Trophoblast cell (in vitro differentiated cells and primary cell): ENCODE data around the gene BPIFA2.
A peak's percentile ranks its signal among the peaks of the same experiment; 100 is the strongest.

ENCODE experiments used
- DNase-seq, 2 donors: peaks; one replicate each; pipeline ENCODE4 v3.0.0-alpha.2; 2016
- H2AFZ ChIP-seq: 2 replicates; pipeline ENCODE4 v1.6.1; 2013; ENCODE audit warnings: low read length, moderate library complexity, mild to moderate bottlenecking; ENCODE audit not compliant: insufficient read depth, poor library complexity
- H2AK5ac ChIP-seq: 2 replicates; pipeline ENCODE4 v1.6.1; 2013; ENCODE audit warnings: mild to moderate bottlenecking, low read length
- H2BK120ac ChIP-seq: 2 replicates; pipeline ENCODE4 v1.6.1; 2013; ENCODE audit warnings: low read length, mild to moderate bottlenecking, moderate library complexity; ENCODE audit not compliant: insufficient read depth, poor library complexity
- H2BK12ac ChIP-seq: 2 replicates; pipeline ENCODE4 v1.6.1; 2013; ENCODE audit warnings: mild to moderate bottlenecking, low read length, moderate library complexity
- H2BK5ac ChIP-seq: 2 replicates; pipeline ENCODE4 v1.6.1; 2013; ENCODE audit warnings: low read length, low read depth, moderate library complexity, mild to moderate bottlenecking; ENCODE audit not compliant: poor library complexity
- H3K14ac ChIP-seq: 2 replicates; pipeline ENCODE4 v1.6.1; 2013; ENCODE audit warnings: mild to moderate bottlenecking, low read length
- H3K18ac ChIP-seq: 2 replicates; pipeline ENCODE4 v1.6.1; 2013; ENCODE audit warnings: mild to moderate bottlenecking, low read length
- H3K23ac ChIP-seq: 2 replicates; pipeline ENCODE4 v1.6.1; 2013; ENCODE audit warnings: low read length
- H3K27ac ChIP-seq: 2 replicates; pipeline ENCODE4 v1.5.1; 2013; ENCODE audit warnings: low read depth, mild to moderate bottlenecking, inconsistent platforms, low read length, moderate library complexity
- H3K27me3 ChIP-seq: 2 replicates; pipeline ENCODE4 v1.6.1; 2013; ENCODE audit warnings: inconsistent platforms, mild to moderate bottlenecking, low read length, moderate library complexity; ENCODE audit not compliant: insufficient read depth
- H3K36me3 ChIP-seq, 2 experiments: 1 replicate in 1 of 2; 2 replicates in 1 of 2; pipeline ENCODE4 v1.6.1; 2013; ENCODE audit warnings: low read length in 2 of 2, mild to moderate bottlenecking in 2 of 2, moderate library complexity in 1 of 2; ENCODE audit not compliant: insufficient read depth in 2 of 2, control insufficient read depth in 1 of 2
- H3K4ac ChIP-seq: 2 replicates; pipeline ENCODE4 v1.6.1; 2013; ENCODE audit warnings: low read depth, mild to moderate bottlenecking, low read length, moderate library complexity
- H3K4me1 ChIP-seq, 2 experiments: 1 replicate in 1 of 2; 2 replicates in 1 of 2; pipeline ENCODE4 v1.6.1; 2013; ENCODE audit warnings: low read length in 2 of 2, mild to moderate bottlenecking in 2 of 2, moderate library complexity in 1 of 2; ENCODE audit not compliant: insufficient read depth in 2 of 2, control insufficient read depth in 1 of 2
- H3K4me2 ChIP-seq: 2 replicates; pipeline ENCODE4 v1.6.1; 2013; ENCODE audit warnings: inconsistent platforms, mild to moderate bottlenecking, low read length, moderate library complexity
- H3K4me3 ChIP-seq: 2 replicates; pipeline ENCODE4 v1.5.1; 2013; ENCODE audit warnings: mild to moderate bottlenecking, low read depth, low read length, inconsistent platforms
- H3K79me1 ChIP-seq: one replicate; pipeline ENCODE4 v1.6.1; 2013; ENCODE audit warnings: low read length
- H3K79me2 ChIP-seq: 2 replicates; pipeline ENCODE4 v1.6.1; 2013; ENCODE audit warnings: low read length, mild to moderate bottlenecking; ENCODE audit not compliant: control insufficient read depth, insufficient read depth, poor library complexity
- H3K9ac ChIP-seq: 2 replicates; pipeline ENCODE4 v1.6.1; 2013; ENCODE audit warnings: mild to moderate bottlenecking, low read length
- H3K9me3 ChIP-seq: 2 replicates; pipeline ENCODE4 v1.6.1; 2013; ENCODE audit warnings: low read depth, mild to moderate bottlenecking, control low read depth, inconsistent platforms, low read length; ENCODE audit not compliant: insufficient read depth
- H4K12ac ChIP-seq: 2 replicates; pipeline ENCODE4 v1.6.1; 2013; ENCODE audit warnings: low read depth, mild to moderate bottlenecking, low read length, moderate library complexity
- H4K8ac ChIP-seq: 2 replicates; pipeline ENCODE4 v1.6.1; 2013; ENCODE audit warnings: low read depth, mild to moderate bottlenecking, low read length, moderate library complexity
- H4K91ac ChIP-seq: one replicate; pipeline ENCODE4 v1.6.1; 2013; ENCODE audit warnings: low read depth, mild to moderate bottlenecking, low read length, moderate library complexity
- WGBS: extraction: QIAGEN DNeasy Blood & Tissue Kit; methylation state at CpG from one replicate; pipeline ENCODE4 v1.1.7; 2013; ENCODE audit warnings: missing lambda C conversion rate; ENCODE audit not compliant: insufficient read length, insufficient coverage; ENCODE audit errors: extremely low coverage; 5-methylcytosine and 5-hydroxymethylcytosine counted together

BPIFA2 gene

GRCh38 chr20:33130568-33131061, 37.3 kb upstream of the BPIFA2 start:
- Histone ChIP-seq H3K36me3 (no peaks in the 10 kb centered on the region), H3K27ac (no peak overlapping the region), H3K27me3 (no peaks in the 10 kb centered on the region), H3K9me3 (no peaks in the 10 kb centered on the region), H4K8ac (no peak overlapping the region), H3K79me2 (no peaks in the 10 kb centered on the region), H2AK5ac (no peak overlapping the region), H2BK120ac (no peak overlapping the region), H3K79me1 (no peaks in the 10 kb centered on the region), H3K9ac (no peak overlapping the region), H4K91ac (no peak overlapping the region), H4K12ac (no peak overlapping the region), H3K4me2 (no peak overlapping the region), H3K23ac (no peak overlapping the region), H3K4me3 (no peak overlapping the region), H3K4ac (no peak overlapping the region), H3K4me1 (no peaks in the 10 kb centered on the region), H3K14ac (no peak overlapping the region), H2AFZ (no peak overlapping the region), H2BK5ac (no peak overlapping the region), H3K18ac (no peak overlapping the region), H2BK12ac (no peak overlapping the region)
- DNase-seq, result no peak
- WGBS, result no CpG with 5 or more reads among the region's 9 CpGs

- Histone ChIP-seq H2BK120ac (no peak overlapping the region), H3K79me1 (no peaks in the 10 kb centered on the region), H2BK12ac (no peak overlapping the region), H3K36me3 (no peaks in the 10 kb centered on the region), H3K4ac (no peak overlapping the region), H3K14ac (no peak overlapping the region), H3K18ac (no peak overlapping the region), H3K9ac (no peak overlapping the region), H4K12ac (no peak overlapping the region), H3K4me2 (no peak overlapping the region), H3K4me3 (no peak overlapping the region), H3K4me1 (no peaks in the 10 kb centered on the region), H2BK5ac (no peak overlapping the region), H2AK5ac (no peak overlapping the region), H2AFZ (no peak overlapping the region), H4K91ac (no peak overlapping the region), H3K79me2 (no peaks in the 10 kb centered on the region), H4K8ac (no peak overlapping the region), H3K27me3 (no peaks in the 10 kb centered on the region), H3K9me3 (peaks cover 3% of the 10 kb centered on the region), H3K23ac (no peak overlapping the region), H3K27ac (no peak overlapping the region)
- no CpG with 5 or more reads among the region's 5 CpGs for WGBS
- no peak for DNase-seq
These were observed 35.9 kb upstream of the BPIFA2 start for GRCh38 chr20:33131949-33132473.

GRCh38 chr20:33132513-33133372, 35.2 kb upstream of the BPIFA2 start:
- Histone ChIP-seq H4K8ac (no peak overlapping the region), H2BK12ac (no peak overlapping the region), H4K91ac (no peak overlapping the region), H3K4me2 (no peak overlapping the region), H3K4me1 (no peaks in the 10 kb centered on the region), H2AFZ (no peak overlapping the region), H3K9ac (peak overlapping the region; percentile 44), H3K27me3 (no peaks in the 10 kb centered on the region), H2BK120ac (no peak overlapping the region), H3K23ac (no peak overlapping the region), H3K4me3 (no peak overlapping the region), H4K12ac (no peak overlapping the region), H2AK5ac (no peak overlapping the region), H3K79me1 (no peaks in the 10 kb centered on the region), H3K14ac (no peak overlapping the region), H3K36me3 (no peaks in the 10 kb centered on the region), H3K79me2 (no peaks in the 10 kb centered on the region), H3K4ac (no peak overlapping the region), H3K9me3 (peaks cover 3% of the 10 kb centered on the region), H3K18ac (no peak overlapping the region), H2BK5ac (no peak overlapping the region), H3K27ac (no peak overlapping the region)
- WGBS, result no CpG with 5 or more reads among the region's 14 CpGs
- DNase-seq, result no peak

- H3K23ac ChIP-seq, result no peak overlapping the region
- no peak overlapping the region for H2BK120ac ChIP-seq
- no peak overlapping the region for H3K14ac ChIP-seq
- peaks cover 9% of the 10 kb centered on the region for H3K9me3 ChIP-seq
- no peaks in the 10 kb centered on the region for H3K27me3 ChIP-seq
- H3K9ac ChIP-seq, result no peak overlapping the region
- no peak overlapping the region for H4K8ac ChIP-seq
- WGBS, result no CpG with 5 or more reads among the region's 11 CpGs
- no peak for DNase-seq
- H3K79me1 ChIP-seq, result no peaks in the 10 kb centered on the region
- H2AFZ ChIP-seq, result no peak overlapping the region
- no peak overlapping the region for H3K4me3 ChIP-seq
- no peak overlapping the region for H3K4me2 ChIP-seq
- H4K12ac ChIP-seq, result no peak overlapping the region
- H3K79me2 ChIP-seq, result no peaks in the 10 kb centered on the region
- no peak overlapping the region for H2BK12ac ChIP-seq
- no peak overlapping the region for H2AK5ac ChIP-seq
- no peak overlapping the region for H2BK5ac ChIP-seq
- H3K4me1 ChIP-seq, result no peaks in the 10 kb centered on the region
- no peak overlapping the region for H4K91ac ChIP-seq
- no peaks in the 10 kb centered on the region for H3K36me3 ChIP-seq
- no peak overlapping the region for H3K27ac ChIP-seq
- H3K18ac ChIP-seq, result no peak overlapping the region
- no peak overlapping the region for H3K4ac ChIP-seq
These were observed 34.5 kb upstream of the BPIFA2 start for GRCh38 chr20:33133373-33133941.
